Activated naive CD4-positive, alpha-beta T cell treated with anti-CD3 and anti-CD28 coated beads, Interleukin-2, amount 10 ng/mL, durations not matched to agents 7 days and 5 days (primary cell): ENCODE data around the gene LRRC4C.

Experiments
- CTCF ChIA-PET: fragments of 350-600 bp; sonication (Branson Sonifier 250); formaldehyde crosslinking; loops from one replicate; lab custom pipeline; 2021; ENCODE audit warnings: antibody characterized with exemption; lab: Charles Lee
- DNase-seq: peaks from one replicate; pipeline ENCODE4 v3.0.0-alpha.2; 2020
- H3K27ac Mint-ChIP-seq: one replicate; pipeline ENCODE4 v1.8.0; 2021; ENCODE audit warnings: mild to moderate bottlenecking, moderate library complexity, mixed read lengths
- H3K27me3 Mint-ChIP-seq: one replicate; pipeline ENCODE4 v1.8.0; 2021; ENCODE audit warnings: mild to moderate bottlenecking, mixed read lengths
- H3K36me3 Mint-ChIP-seq: one replicate; pipeline ENCODE4 v1.8.0; 2021; ENCODE audit warnings: mixed read lengths
- H3K4me1 Mint-ChIP-seq: one replicate; pipeline ENCODE4 v1.8.0; 2021; ENCODE audit warnings: mixed read lengths
- H3K4me3 Mint-ChIP-seq: one replicate; pipeline ENCODE4 v1.8.0; 2021; ENCODE audit warnings: mild to moderate bottlenecking, moderate library complexity, mixed read lengths
- H3K9me3 Mint-ChIP-seq: one replicate; pipeline ENCODE4 v1.8.0; 2021; ENCODE audit warnings: mixed read lengths

The LRRC4C gene

GRCh38 chr11:41235668-41236067, 223.8 kb downstream of the LRRC4C start:
- Mint-ChIP-seq H3K27ac (no peak overlapping the region), H3K4me3 (no peak overlapping the region), H3K27me3 (no peaks in the 10 kb centered on the region), H3K9me3 (peaks cover 12% of the 10 kb centered on the region), H3K4me1 (no peaks in the 10 kb centered on the region), H3K36me3 (no peaks in the 10 kb centered on the region)
- CTCF ChIA-PET: no interaction called here
- DNase-seq: no peak

GRCh38 chr11:41225856-41226633, 233.4 kb downstream of the LRRC4C start:
- DNase-seq: no peak
- no peaks in the 10 kb centered on the region for H3K4me1 Mint-ChIP-seq
- CTCF ChIA-PET: no interaction called here
- H3K27ac Mint-ChIP-seq: no peak overlapping the region
- H3K27me3 Mint-ChIP-seq: no peaks in the 10 kb centered on the region
- H3K36me3 Mint-ChIP-seq: no peaks in the 10 kb centered on the region
- H3K4me3 Mint-ChIP-seq: no peak overlapping the region
- peaks cover 14% of the 10 kb centered on the region for H3K9me3 Mint-ChIP-seq

GRCh38 chr11:41222236-41222635, 237.2 kb downstream of the LRRC4C start:
- H3K36me3 Mint-ChIP-seq: no peaks in the 10 kb centered on the region
- no peak overlapping the region for H3K27ac Mint-ChIP-seq
- H3K4me3 Mint-ChIP-seq: no peak overlapping the region
- no peaks in the 10 kb centered on the region for H3K4me1 Mint-ChIP-seq
- H3K9me3 Mint-ChIP-seq: peaks cover 20% of the 10 kb centered on the region
- DNase-seq: no peak
- no peaks in the 10 kb centered on the region for H3K27me3 Mint-ChIP-seq
- CTCF ChIA-PET: no interaction called here

- H3K36me3 Mint-ChIP-seq: no peaks in the 10 kb centered on the region
- peaks cover 8% of the 10 kb centered on the region for H3K9me3 Mint-ChIP-seq
- CTCF ChIA-PET: no interaction called here
- no peak overlapping the region for H3K4me3 Mint-ChIP-seq
- no peaks in the 10 kb centered on the region for H3K4me1 Mint-ChIP-seq
- DNase-seq: no peak
- no peaks in the 10 kb centered on the region for H3K27me3 Mint-ChIP-seq
- no peak overlapping the region for H3K27ac Mint-ChIP-seq
Measured at GRCh38 chr11:41206388-41206787, 253.1 kb downstream of the LRRC4C start.

DNA sequence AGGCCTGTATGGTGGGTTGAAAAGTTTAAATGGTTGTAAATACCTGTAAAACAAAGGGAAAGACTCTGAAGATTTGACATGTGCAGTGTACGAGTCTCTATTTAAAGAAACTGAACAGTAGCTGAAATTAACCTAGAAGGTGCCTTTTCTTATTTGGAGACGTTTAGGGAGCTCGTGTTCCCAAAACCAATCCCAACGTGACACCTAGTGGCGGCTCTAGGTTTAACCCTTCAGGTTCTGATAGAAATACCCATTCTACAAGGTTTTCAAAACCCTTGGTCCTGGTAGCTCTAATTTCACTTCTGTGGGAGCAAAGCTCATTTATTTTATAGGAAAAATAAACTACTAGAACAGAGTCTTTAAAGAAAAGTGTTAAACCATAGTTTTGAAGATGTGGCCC, 258.3 kb downstream of the LRRC4C start:
- H3K4me3 Mint-ChIP-seq: no peak overlapping the region
- DNase-seq: no peak
- H3K4me1 Mint-ChIP-seq: no peaks in the 10 kb centered on the region
- H3K27me3 Mint-ChIP-seq: no peaks in the 10 kb centered on the region
- H3K27ac Mint-ChIP-seq: no peak overlapping the region
- CTCF ChIA-PET: no interaction called here
- no peaks in the 10 kb centered on the region for H3K36me3 Mint-ChIP-seq
- peaks cover 2% of the 10 kb centered on the region for H3K9me3 Mint-ChIP-seq

- Mint-ChIP-seq H3K36me3 (no peaks in the 10 kb centered on the region), H3K27ac (no peak overlapping the region), H3K4me1 (no peaks in the 10 kb centered on the region), H3K9me3 (peaks cover 25% of the 10 kb centered on the region), H3K27me3 (no peaks in the 10 kb centered on the region), H3K4me3 (no peak overlapping the region)
- DNase-seq: no peak
- CTCF ChIA-PET: no interaction called here
Measured at GRCh38 chr11:41190437-41191082, 268.9 kb downstream of the LRRC4C start.

- Mint-ChIP-seq H3K27me3 (no peaks in the 10 kb centered on the region), H3K9me3 (peaks cover 25% of the 10 kb centered on the region), H3K4me1 (no peaks in the 10 kb centered on the region), H3K27ac (no peak overlapping the region), H3K4me3 (no peak overlapping the region), H3K36me3 (no peaks in the 10 kb centered on the region)
- CTCF ChIA-PET: no interaction called here
- DNase-seq: no peak
Measured at GRCh38 chr11:41189701-41190436, 269.6 kb downstream of the LRRC4C start.

- Mint-ChIP-seq H3K4me1 (no peaks in the 10 kb centered on the region), H3K9me3 (peaks cover 16% of the 10 kb centered on the region), H3K27ac (no peak overlapping the region), H3K27me3 (no peaks in the 10 kb centered on the region), H3K36me3 (no peaks in the 10 kb centered on the region), H3K4me3 (no peak overlapping the region)
- no peak for DNase-seq
- CTCF ChIA-PET: no interaction called here
Measured at GRCh38 chr11:41177791-41178190, 281.7 kb downstream of the LRRC4C start.

- peaks cover 16% of the 10 kb centered on the region for H3K9me3 Mint-ChIP-seq
- no peak overlapping the region for H3K4me3 Mint-ChIP-seq
Measured at GRCh38 chr11:41175304-41175972, 284.0 kb downstream of the LRRC4C start.

GRCh38 chr11:41146326-41146725, 313.1 kb downstream of the LRRC4C start:
- Mint-ChIP-seq H3K27me3 (no peaks in the 10 kb centered on the region), H3K27ac (no peak overlapping the region), H3K9me3 (peaks cover 8% of the 10 kb centered on the region), H3K4me3 (no peak overlapping the region), H3K36me3 (no peaks in the 10 kb centered on the region), H3K4me1 (no peaks in the 10 kb centered on the region)
- CTCF ChIA-PET: no interaction called here
- no peak for DNase-seq

More at GRCh38 chr11:41175304-41175972, 284.0 kb downstream of the LRRC4C start:
- no peaks in the 10 kb centered on the region for H3K27me3 Mint-ChIP-seq
- no peaks in the 10 kb centered on the region for H3K36me3 Mint-ChIP-seq
- no peak for DNase-seq
- H3K4me1 Mint-ChIP-seq: no peaks in the 10 kb centered on the region
- no peak overlapping the region for H3K27ac Mint-ChIP-seq
- CTCF ChIA-PET: no interaction called here

DNA sequence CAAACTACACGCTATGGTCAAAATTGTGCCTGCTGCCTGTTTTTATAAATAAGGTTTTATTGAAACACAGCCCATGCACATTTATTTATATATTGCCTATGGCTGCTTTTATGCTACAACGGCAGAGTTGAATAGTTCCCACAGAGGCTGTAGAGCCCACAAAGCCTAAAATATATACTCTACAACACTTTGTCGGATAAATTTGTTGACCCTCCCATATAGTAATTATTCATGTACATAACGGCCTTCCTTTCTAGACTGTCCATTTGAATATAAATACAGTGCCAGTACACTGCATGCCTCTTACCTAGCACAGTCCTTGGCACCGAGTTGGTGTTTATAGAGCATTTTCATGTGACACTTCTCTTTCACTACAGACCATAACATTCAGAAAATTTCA, 314.0 kb downstream of the LRRC4C start:
- no peak for DNase-seq
- H3K27ac Mint-ChIP-seq: no peak overlapping the region
- no peak overlapping the region for H3K4me3 Mint-ChIP-seq
- H3K4me1 Mint-ChIP-seq: no peaks in the 10 kb centered on the region
- no peaks in the 10 kb centered on the region for H3K36me3 Mint-ChIP-seq
- CTCF ChIA-PET: no interaction called here
- peaks cover 13% of the 10 kb centered on the region for H3K9me3 Mint-ChIP-seq
- H3K27me3 Mint-ChIP-seq: no peaks in the 10 kb centered on the region

DNA sequence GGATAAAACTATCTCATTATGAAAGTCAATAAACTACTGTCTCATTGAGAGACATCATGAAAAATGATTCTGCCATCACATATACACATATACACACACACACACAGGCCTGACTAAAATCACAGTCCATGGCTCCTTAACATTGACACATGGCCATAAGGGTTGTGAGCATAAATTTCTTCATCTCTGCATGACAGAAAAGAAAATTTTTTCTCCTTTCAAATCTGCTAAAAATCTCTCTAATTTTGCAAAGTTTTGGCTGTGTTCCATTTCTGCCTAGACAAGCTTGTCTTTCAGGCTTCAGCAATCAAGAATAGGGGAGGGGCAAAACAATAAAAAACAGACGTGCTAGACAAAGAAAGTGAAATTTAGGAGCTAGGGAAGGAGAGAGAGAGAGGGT, 324.5 kb downstream of the LRRC4C start:
- CTCF ChIA-PET: no interaction called here
- no peaks in the 10 kb centered on the region for H3K4me1 Mint-ChIP-seq

DNA sequence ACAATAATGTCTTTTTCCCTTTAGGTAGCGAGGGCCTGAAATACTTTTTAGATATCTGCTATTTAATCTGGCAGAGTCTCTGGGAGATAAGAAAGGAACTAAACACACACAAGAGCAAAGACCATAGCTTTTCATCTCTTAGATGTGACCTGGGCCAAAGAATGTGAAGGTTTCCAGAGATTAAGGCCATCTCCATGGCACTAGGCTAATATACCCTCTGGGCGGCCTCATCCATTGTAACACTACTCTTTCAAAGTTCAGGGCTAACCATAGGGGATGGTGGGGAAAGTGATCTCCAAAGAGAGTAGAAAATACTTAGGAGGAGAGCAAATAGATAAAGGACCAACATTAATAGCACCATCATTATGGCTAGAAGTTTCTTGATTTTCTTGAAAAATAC, 326.4 kb downstream of the LRRC4C start:
- Mint-ChIP-seq H3K27ac (no peak overlapping the region), H3K9me3 (peaks cover 13% of the 10 kb centered on the region), H3K36me3 (no peaks in the 10 kb centered on the region), H3K4me1 (no peaks in the 10 kb centered on the region), H3K27me3 (no peaks in the 10 kb centered on the region), H3K4me3 (no peak overlapping the region)
- no peak for DNase-seq
- CTCF ChIA-PET: no interaction called here

More for the DNA sequence above, 324.5 kb downstream of the LRRC4C start:
- DNase-seq: no peak
- no peaks in the 10 kb centered on the region for H3K36me3 Mint-ChIP-seq
- no peak overlapping the region for H3K4me3 Mint-ChIP-seq
- no peaks in the 10 kb centered on the region for H3K27me3 Mint-ChIP-seq
- H3K9me3 Mint-ChIP-seq: peaks cover 14% of the 10 kb centered on the region
- H3K27ac Mint-ChIP-seq: no peak overlapping the region

DNA sequence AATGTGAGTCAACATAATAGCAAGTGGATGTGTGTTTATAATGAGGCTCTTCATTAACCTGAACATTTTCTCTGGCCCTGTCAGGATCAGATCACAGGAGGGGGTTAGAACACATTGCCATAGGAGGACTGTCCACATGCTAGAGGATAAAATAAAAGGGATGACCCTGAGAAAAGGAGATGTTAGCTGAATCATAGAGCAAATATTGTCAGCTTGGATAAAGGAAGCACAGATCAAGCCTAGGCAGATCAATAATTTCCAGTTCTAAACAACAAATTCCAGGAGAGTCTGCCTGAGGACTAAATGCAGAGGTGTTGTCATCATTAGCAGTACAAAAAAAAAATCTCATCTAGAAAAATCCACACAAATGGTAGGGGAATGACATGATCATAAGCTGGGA, 337.9 kb downstream of the LRRC4C start:
- Mint-ChIP-seq H3K36me3 (no peaks in the 10 kb centered on the region), H3K27ac (no peak overlapping the region), H3K27me3 (no peaks in the 10 kb centered on the region), H3K9me3 (peaks cover 17% of the 10 kb centered on the region), H3K4me1 (no peaks in the 10 kb centered on the region), H3K4me3 (no peak overlapping the region)
- no peak for DNase-seq
- CTCF ChIA-PET: no interaction called here
